DMS79 (cell line): Measurements from ENCODE around the gene CFAP221.

Source experiments
- DNase-seq: peaks from one replicate; lab custom pipeline; 2025; lab: John Stamatoyannopoulos, UW

Gene CFAP221

GRCh38 chr2:119536707-119537106, 7.5 kb upstream of the CFAP221 start:
- no peak for DNase-seq

GRCh38 chr2:119537792-119538191, 6.5 kb upstream of the CFAP221 start:
- DNase-seq = no peak

GRCh38 chr2:119541476-119541875, 2.8 kb upstream of the CFAP221 start:
- no peak for DNase-seq

GRCh38 chr2:119544939-119545475, 758 bp downstream of the CFAP221 start:
- no peak for DNase-seq

- DNase-seq = no peak
Measured at GRCh38 chr2:119545754-119546446, 1.7 kb downstream of the CFAP221 start.

GRCh38 chr2:119546447-119546767, 2.2 kb downstream of the CFAP221 start:
- DNase-seq = no peak

GRCh38 chr2:119548516-119549120, 4.4 kb downstream of the CFAP221 start:
- DNase-seq = no peak

GRCh38 chr2:119549241-119549640, 5.0 kb downstream of the CFAP221 start:
- DNase-seq = no peak

- no peak for DNase-seq
Measured at GRCh38 chr2:119550346-119550745, 6.1 kb downstream of the CFAP221 start.

GRCh38 chr2:119550856-119551255, 6.6 kb downstream of the CFAP221 start:
- no peak for DNase-seq

- DNase-seq = no peak
Measured at GRCh38 chr2:119552902-119553301, 8.7 kb downstream of the CFAP221 start.

GRCh38 chr2:119553687-119554344, 9.6 kb downstream of the CFAP221 start:
- DNase-seq = no peak

GRCh38 chr2:119565481-119565880, 21.2 kb downstream of the CFAP221 start:
- no peak for DNase-seq

- DNase-seq = no peak
Measured at GRCh38 chr2:119567292-119567691, 23.0 kb downstream of the CFAP221 start.

- DNase-seq = no peak
Measured at GRCh38 chr2:119574108-119574815, 30.0 kb downstream of the CFAP221 start.

- no peak for DNase-seq
Measured at GRCh38 chr2:119574864-119575263, 30.6 kb downstream of the CFAP221 start.

GRCh38 chr2:119575439-119575838, 31.2 kb downstream of the CFAP221 start:
- DNase-seq = no peak

- DNase-seq = no peak
Measured at GRCh38 chr2:119579424-119580295, 35.4 kb downstream of the CFAP221 start.

- no peak for DNase-seq
Measured at GRCh38 chr2:119580550-119581072, 36.4 kb downstream of the CFAP221 start.

GRCh38 chr2:119583291-119583690, 39.0 kb downstream of the CFAP221 start:
- DNase-seq = no peak

GRCh38 chr2:119584469-119584868, 40.2 kb downstream of the CFAP221 start:
- no peak for DNase-seq
